Stimulated activated naive CD8-positive, alpha-beta T cell treated with anti-CD3 and anti-CD28 coated beads, Interleukin-15, Interleukin-2, amounts not matched to agents 100 ng/mL and 50 ng/mL, for 24 hours (primary cell): ENCODE data around the gene SLC31A1.

Experiments used
- H3K27ac Mint-ChIP-seq: one replicate; pipeline ENCODE4 v1.8.0; 2021; ENCODE audit warnings: mild to moderate bottlenecking, mixed read lengths
- H3K27me3 Mint-ChIP-seq: one replicate; pipeline ENCODE4 v1.8.0; 2021; ENCODE audit warnings: mixed read lengths
- H3K36me3 Mint-ChIP-seq: one replicate; pipeline ENCODE4 v1.8.0; 2021; ENCODE audit warnings: low read depth, mixed read lengths
- H3K4me1 Mint-ChIP-seq: one replicate; pipeline ENCODE4 v1.8.0; 2021; ENCODE audit warnings: low read depth, mixed read lengths
- H3K4me3 Mint-ChIP-seq: one replicate; pipeline ENCODE4 v1.8.0; 2021; ENCODE audit warnings: mild to moderate bottlenecking, mixed read lengths
- H3K9me3 Mint-ChIP-seq: one replicate; pipeline ENCODE4 v1.8.0; 2021; ENCODE audit warnings: mixed read lengths

SLC31A1 gene

GRCh38 chr9:113221003-113221799 lies at the start of gene SLC31A1, which contains the start of gene FKBP15:
Gene SLC31A1, plus strand, starts transcription at chr9:113221544. Its CDS starts 34,605 bp downstream, at chr9:113256149.
Gene FKBP15, minus strand, starts transcription at chr9:113221277. Its CDS starts 34 bp downstream, at chr9:113221243.
- Mint-ChIP-seq H3K36me3 (peaks cover 12% of the 10 kb centered on the region), H3K27ac (peak within 1 kb of the TSS; percentile 96), H3K27me3 (no peaks in the 10 kb centered on the region), H3K4me3 (peak within 1 kb of the TSS; percentile 98), H3K9me3 (no peaks in the 10 kb centered on the region), H3K4me1 (peaks cover 49% of the 10 kb centered on the region)

GRCh38 chr9:113173341-113173740 lies 48.0 kb upstream of the SLC31A1 start:
- H3K4me3 Mint-ChIP-seq, result no peak overlapping the region
- H3K9me3 Mint-ChIP-seq, result peaks cover 8% of the 10 kb centered on the region
- no peaks in the 10 kb centered on the region for H3K4me1 Mint-ChIP-seq
- no peak overlapping the region for H3K27ac Mint-ChIP-seq
- no peaks in the 10 kb centered on the region for H3K27me3 Mint-ChIP-seq
- peaks cover 85% of the 10 kb centered on the region for H3K36me3 Mint-ChIP-seq

- Mint-ChIP-seq H3K9me3 (peaks cover 8% of the 10 kb centered on the region), H3K4me1 (no peaks in the 10 kb centered on the region), H3K4me3 (no peak overlapping the region), H3K36me3 (peaks cover 88% of the 10 kb centered on the region), H3K27me3 (no peaks in the 10 kb centered on the region), H3K27ac (no peak overlapping the region)
Measured at GRCh38 chr9:113176803-113177202, 44.5 kb upstream of the SLC31A1 start.

- no peak overlapping the region for H3K4me3 Mint-ChIP-seq
- H3K36me3 Mint-ChIP-seq, result peaks cover 88% of the 10 kb centered on the region
- no peaks in the 10 kb centered on the region for H3K27me3 Mint-ChIP-seq
- no peaks in the 10 kb centered on the region for H3K4me1 Mint-ChIP-seq
- H3K9me3 Mint-ChIP-seq, result peaks cover 8% of the 10 kb centered on the region
- H3K27ac Mint-ChIP-seq, result no peak overlapping the region
Measured at GRCh38 chr9:113177251-113177650, 44.1 kb upstream of the SLC31A1 start.

GRCh38 chr9:113178087-113178486 lies 43.3 kb upstream of the SLC31A1 start:
- H3K4me3 Mint-ChIP-seq, result no peak overlapping the region
- H3K27ac Mint-ChIP-seq, result no peak overlapping the region
- H3K9me3 Mint-ChIP-seq, result peaks cover under 1% of the 10 kb centered on the region
- no peaks in the 10 kb centered on the region for H3K4me1 Mint-ChIP-seq
- no peaks in the 10 kb centered on the region for H3K27me3 Mint-ChIP-seq
- H3K36me3 Mint-ChIP-seq, result peaks cover 88% of the 10 kb centered on the region

- H3K36me3 Mint-ChIP-seq, result peaks cover 90% of the 10 kb centered on the region
- H3K27me3 Mint-ChIP-seq, result no peaks in the 10 kb centered on the region
- H3K4me1 Mint-ChIP-seq, result no peaks in the 10 kb centered on the region
- no peak overlapping the region for H3K4me3 Mint-ChIP-seq
- no peaks in the 10 kb centered on the region for H3K9me3 Mint-ChIP-seq
- no peak overlapping the region for H3K27ac Mint-ChIP-seq
Measured at GRCh38 chr9:113179839-113180238, 41.5 kb upstream of the SLC31A1 start.

- H3K4me1 Mint-ChIP-seq, result no peaks in the 10 kb centered on the region
- no peak overlapping the region for H3K27ac Mint-ChIP-seq
- peaks cover 87% of the 10 kb centered on the region for H3K36me3 Mint-ChIP-seq
- no peaks in the 10 kb centered on the region for H3K9me3 Mint-ChIP-seq
- H3K27me3 Mint-ChIP-seq, result no peaks in the 10 kb centered on the region
- no peak overlapping the region for H3K4me3 Mint-ChIP-seq
Measured at GRCh38 chr9:113181165-113181564, 40.2 kb upstream of the SLC31A1 start.

GRCh38 chr9:113183956-113184488 lies 37.3 kb upstream of the SLC31A1 start:
- no peaks in the 10 kb centered on the region for H3K9me3 Mint-ChIP-seq
- H3K27me3 Mint-ChIP-seq, result no peaks in the 10 kb centered on the region
- H3K36me3 Mint-ChIP-seq, result peaks cover 83% of the 10 kb centered on the region
- H3K27ac Mint-ChIP-seq, result no peak overlapping the region
- no peaks in the 10 kb centered on the region for H3K4me1 Mint-ChIP-seq
- H3K4me3 Mint-ChIP-seq, result no peak overlapping the region

GRCh38 chr9:113184539-113184938 lies 36.8 kb upstream of the SLC31A1 start:
- no peaks in the 10 kb centered on the region for H3K27me3 Mint-ChIP-seq
- H3K9me3 Mint-ChIP-seq, result no peaks in the 10 kb centered on the region
- H3K36me3 Mint-ChIP-seq, result peaks cover 81% of the 10 kb centered on the region
- no peak overlapping the region for H3K4me3 Mint-ChIP-seq
- no peak overlapping the region for H3K27ac Mint-ChIP-seq
- no peaks in the 10 kb centered on the region for H3K4me1 Mint-ChIP-seq

GRCh38 chr9:113185271-113185670 lies 36.1 kb upstream of the SLC31A1 start:
- Mint-ChIP-seq H3K36me3 (peaks cover 80% of the 10 kb centered on the region), H3K9me3 (no peaks in the 10 kb centered on the region), H3K4me1 (no peaks in the 10 kb centered on the region), H3K4me3 (no peak overlapping the region), H3K27ac (no peak overlapping the region), H3K27me3 (no peaks in the 10 kb centered on the region)

- H3K9me3 Mint-ChIP-seq, result no peaks in the 10 kb centered on the region
- peaks cover 76% of the 10 kb centered on the region for H3K36me3 Mint-ChIP-seq
- H3K4me1 Mint-ChIP-seq, result no peaks in the 10 kb centered on the region
- no peak overlapping the region for H3K4me3 Mint-ChIP-seq
- H3K27ac Mint-ChIP-seq, result no peak overlapping the region
- H3K27me3 Mint-ChIP-seq, result no peaks in the 10 kb centered on the region
Measured at GRCh38 chr9:113186137-113186755, 35.1 kb upstream of the SLC31A1 start.

GRCh38 chr9:113187929-113188595 lies 33.3 kb upstream of the SLC31A1 start:
- no peak overlapping the region for H3K27ac Mint-ChIP-seq
- H3K9me3 Mint-ChIP-seq, result no peaks in the 10 kb centered on the region
- peaks cover 72% of the 10 kb centered on the region for H3K36me3 Mint-ChIP-seq
- H3K4me1 Mint-ChIP-seq, result no peaks in the 10 kb centered on the region
- H3K4me3 Mint-ChIP-seq, result no peak overlapping the region
- H3K27me3 Mint-ChIP-seq, result no peaks in the 10 kb centered on the region

GRCh38 chr9:113192455-113192854 lies 28.9 kb upstream of the SLC31A1 start:
- H3K36me3 Mint-ChIP-seq, result peaks cover 63% of the 10 kb centered on the region
- H3K9me3 Mint-ChIP-seq, result no peaks in the 10 kb centered on the region
- no peaks in the 10 kb centered on the region for H3K27me3 Mint-ChIP-seq
- no peaks in the 10 kb centered on the region for H3K4me1 Mint-ChIP-seq
- no peak overlapping the region for H3K4me3 Mint-ChIP-seq
- H3K27ac Mint-ChIP-seq, result no peak overlapping the region

- H3K9me3 Mint-ChIP-seq, result no peaks in the 10 kb centered on the region
- peaks cover 8% of the 10 kb centered on the region for H3K4me1 Mint-ChIP-seq
- H3K27me3 Mint-ChIP-seq, result no peaks in the 10 kb centered on the region
- H3K36me3 Mint-ChIP-seq, result peaks cover 76% of the 10 kb centered on the region
- no peak overlapping the region for H3K27ac Mint-ChIP-seq
- no peak overlapping the region for H3K4me3 Mint-ChIP-seq
Measured at GRCh38 chr9:113199683-113200329, 21.5 kb upstream of the SLC31A1 start.
